Stimulated activated CD4-positive, alpha-beta T cell treated with anti-CD3 and anti-CD28 coated beads, Interleukin-2, amount 100 ng/mL, for 24 hours (primary cell): ENCODE results near the gene UBL3.

Source experiments
- DNase-seq, 2 donors: peaks; one replicate each; pipeline ENCODE4 v3.0.0-alpha.2; 2020

UBL3 gene

DNA sequence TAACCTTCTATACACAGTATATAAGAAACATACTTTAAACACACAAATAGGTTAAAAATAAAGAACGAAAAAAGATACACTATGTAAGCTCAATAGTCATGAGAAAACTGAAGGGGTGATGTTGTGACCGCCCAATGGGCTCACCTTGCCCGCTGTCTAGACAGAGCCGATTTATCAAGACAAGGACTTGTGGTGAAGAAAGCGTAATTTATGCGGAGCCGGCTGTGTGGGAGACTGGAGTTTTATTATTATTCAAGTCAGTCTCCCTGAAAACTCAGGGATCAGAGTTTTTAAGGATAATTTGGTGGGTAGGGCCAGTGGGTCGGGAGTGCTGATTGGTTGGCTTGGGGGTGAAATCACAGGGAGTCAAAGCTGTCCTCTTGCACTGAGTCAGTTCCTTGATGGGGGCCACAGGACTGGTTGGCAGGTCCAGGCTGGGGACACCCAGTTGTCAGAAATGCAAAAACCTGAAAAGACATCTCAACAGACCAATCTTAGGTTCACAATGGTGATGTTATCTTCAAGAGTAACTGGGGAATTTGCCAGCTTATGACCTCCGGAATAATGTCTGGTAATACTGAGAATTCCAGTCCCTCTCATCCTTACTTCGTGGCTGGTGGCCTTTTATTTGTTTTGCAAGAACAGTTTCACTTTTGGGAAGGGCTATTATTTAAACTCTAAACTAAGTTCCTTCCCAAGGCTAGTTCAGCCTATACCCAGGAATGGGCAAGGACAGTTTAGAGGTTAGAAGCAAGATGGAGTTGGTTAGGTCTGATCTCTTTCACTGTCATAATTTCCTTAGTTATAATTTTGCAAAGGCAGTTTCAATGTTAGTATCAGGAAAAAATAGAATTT is 96.6 kb downstream of the UBL3 start:
- no peak for DNase-seq

DNA sequence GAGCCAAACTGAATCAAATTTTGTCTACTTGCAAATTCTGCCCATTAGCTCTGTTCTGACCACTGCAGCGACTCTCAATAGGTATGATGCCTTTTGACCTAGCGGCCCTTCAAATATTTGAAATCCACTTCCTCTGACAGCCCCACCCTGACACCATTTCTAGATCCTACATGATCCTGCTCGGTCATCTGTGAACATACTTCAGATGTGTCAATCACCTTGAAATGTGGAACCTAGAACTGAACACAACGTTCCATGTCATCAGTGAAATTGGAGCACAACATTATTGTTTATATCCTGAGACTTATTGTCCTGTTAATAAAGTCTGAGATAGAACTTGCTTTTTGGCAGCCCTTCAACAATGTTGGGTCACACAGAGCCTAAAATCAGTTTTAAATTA is 98.2 kb downstream of the UBL3 start:
- DNase-seq = no peak

DNA sequence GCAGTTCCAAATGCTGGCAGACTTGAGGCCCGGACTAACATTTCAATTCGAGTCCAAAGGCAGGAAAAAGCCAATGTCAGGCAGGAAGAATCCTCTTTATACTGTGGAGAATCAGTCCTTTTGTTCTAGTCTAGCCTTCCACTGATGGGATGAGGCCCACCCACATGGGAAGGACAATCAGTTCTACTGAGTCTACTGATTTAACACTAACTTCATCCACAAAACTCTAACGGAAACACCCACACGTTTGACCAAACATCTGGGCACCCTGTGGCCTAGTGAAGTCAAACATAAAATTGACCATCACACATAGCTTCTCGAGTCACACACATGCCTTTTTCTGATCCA is 100.3 kb downstream of the UBL3 start:
- no peak for DNase-seq

DNA sequence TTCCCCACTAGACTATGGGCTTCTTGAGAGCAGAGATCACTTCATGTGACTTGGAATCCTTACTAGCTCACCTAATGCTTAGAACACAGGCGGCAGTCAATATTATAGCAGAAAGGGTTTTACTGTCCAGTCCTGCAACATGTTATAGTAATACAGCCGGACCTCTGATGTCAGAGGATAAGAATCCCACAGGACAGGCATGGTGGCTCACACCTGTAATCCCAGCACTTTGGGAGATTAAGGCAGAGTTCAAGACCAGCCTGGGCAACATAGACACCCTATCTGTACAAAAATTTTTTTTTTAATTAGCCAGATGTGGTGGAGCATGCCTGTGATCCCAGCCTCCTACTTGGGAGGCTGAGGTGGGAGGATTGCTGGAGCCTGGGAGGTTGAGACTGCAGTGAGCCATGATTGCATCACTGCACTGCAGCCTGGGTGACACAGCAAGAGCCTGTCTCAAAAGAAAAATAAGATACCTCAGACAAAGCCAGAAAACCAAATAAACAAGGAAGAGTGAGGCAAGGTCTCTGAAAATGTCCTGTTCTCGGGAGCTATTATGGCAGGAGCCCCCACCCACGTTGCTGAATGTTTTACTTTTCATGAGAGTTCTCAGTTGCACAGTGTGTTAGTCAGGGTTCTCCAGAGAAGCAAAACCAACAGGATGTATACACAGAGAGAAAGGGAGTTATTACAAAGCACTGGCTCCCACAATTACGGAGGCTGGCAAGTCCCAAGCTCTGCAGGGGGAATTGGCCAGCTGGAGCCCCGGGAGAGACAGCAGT is 100.8 kb downstream of the UBL3 start:
- no peak for DNase-seq

DNA sequence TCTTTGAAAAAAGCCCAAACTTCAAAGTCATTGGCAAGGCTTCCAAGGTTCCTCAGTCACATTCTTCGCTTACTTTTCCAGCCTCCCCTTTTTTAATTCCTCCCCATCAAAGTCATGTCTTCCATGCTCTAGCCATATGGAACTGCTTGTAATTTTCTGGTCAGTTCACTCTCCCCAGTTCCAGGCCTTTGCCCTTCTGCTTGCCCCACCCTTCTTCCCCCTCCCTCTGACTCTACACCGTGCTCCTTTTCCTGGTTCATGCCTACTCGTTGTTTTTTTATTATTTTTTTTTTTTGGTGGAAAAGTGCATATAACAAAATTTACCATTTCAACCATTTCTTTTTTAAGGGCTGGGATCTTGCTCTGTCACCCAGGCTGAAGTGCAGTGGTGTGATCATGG is 102.3 kb downstream of the UBL3 start:
- no peak for DNase-seq

DNA sequence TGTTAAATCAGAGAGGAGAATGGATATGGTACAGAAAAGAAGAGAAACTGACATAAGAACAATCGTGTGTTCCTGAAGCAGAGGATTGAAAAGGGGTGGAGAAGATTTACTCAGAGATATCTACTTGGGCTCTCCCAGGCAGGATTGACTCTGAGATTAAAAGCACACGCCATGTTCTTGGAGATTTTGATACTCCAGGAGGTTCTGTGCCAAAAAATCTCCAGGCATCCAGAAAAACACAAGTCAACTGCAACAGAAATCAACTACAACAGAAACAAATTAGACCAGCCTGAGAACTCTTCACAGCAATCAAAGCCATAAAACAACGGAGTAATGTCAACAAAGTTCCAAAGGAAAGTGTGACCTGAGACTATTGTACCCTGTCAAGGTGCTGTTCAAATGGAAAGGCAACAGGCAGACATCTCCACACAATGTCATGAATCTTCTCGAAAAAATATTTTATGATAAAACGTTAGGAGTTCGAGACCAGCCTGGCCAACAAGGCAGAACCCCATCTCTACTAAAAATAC is 104.2 kb downstream of the UBL3 start:
- no peak for DNase-seq

DNA sequence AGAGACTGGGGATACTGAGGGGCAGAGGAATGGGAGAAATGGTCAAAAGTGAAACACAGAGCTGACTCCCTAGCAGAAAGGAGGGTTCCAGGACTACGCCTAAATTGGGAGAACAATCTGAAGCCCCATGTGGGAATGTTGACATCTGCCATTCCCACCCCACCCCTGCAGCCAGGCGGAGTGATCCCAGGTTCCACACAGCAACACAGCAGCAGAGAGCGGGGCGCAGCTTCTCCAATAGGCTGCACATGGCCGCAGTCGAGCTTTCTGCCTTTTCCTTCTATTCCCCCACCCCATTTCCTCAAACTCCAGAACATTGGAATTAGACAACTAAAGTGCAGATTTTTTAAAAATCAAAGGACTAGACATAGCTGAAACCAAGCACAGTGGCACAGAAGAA is 104.7 kb downstream of the UBL3 start:
- no peak for DNase-seq

DNA sequence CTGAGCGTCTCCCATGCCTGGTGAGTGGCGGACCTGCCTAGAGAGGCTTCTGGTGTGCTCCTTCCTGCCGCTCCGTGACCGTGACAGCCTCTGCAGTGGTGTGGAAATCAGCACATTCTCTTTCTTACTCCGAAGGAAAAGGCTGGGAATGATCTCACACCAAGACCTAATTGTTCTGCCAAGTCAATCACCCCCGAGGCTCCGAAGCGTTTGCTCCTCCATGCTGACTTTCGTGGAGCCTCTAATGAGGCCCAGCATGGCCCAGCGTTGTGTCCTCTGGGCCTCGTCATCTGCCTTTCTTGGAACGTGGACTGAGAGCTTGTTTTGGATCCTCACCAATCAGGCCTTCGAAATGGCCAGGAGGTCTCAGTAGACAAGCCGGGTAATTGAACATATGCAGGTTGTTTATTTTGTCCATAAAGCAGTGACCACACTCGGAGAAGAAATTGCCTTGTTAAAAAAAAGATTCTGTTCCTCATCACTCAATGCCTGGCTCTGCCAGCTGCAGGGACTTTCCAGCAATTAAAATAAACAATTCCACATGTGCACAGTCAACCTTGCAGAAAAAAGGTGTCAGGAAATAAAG is 107.1 kb downstream of the UBL3 start:
- DNase-seq = no peak

DNA sequence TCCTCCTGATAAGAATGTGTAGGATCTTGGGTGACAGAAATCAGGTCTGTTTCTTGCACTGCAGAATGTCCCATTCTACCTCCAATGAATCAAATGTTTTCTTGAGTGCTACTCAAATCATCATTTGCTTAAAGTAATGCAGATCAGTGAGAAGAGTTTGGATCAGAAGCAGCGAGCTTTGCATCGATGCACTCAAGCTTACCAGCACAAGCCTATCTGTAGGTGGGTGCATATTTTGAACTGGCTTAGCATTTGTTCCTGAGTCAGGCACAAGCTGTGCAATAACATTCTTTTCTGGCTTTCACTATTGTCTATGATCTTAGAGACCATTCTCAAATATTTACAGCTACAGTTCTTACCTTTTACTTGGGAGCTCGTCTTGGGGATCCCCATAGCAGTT is 109.5 kb downstream of the UBL3 start:
- no peak for DNase-seq

DNA sequence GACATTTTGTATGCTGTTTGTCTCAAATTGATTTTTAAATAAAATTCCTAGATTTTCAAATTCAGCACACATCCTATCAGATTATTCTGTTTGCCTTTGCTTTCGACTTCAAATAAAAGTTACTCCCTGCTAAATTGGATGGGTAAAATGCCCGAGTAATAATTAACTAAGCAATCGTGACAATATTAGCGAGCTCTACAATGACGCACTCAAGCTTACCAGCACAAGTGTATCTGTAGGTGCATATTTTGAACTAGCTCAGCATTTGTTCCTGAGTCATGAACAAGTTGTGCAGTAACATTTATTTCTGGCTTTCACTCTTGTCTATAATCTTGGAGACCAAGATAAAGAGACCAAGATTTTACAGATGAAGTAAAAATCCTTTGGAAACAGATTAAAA is 113.4 kb downstream of the UBL3 start:
- no peak for DNase-seq

DNA sequence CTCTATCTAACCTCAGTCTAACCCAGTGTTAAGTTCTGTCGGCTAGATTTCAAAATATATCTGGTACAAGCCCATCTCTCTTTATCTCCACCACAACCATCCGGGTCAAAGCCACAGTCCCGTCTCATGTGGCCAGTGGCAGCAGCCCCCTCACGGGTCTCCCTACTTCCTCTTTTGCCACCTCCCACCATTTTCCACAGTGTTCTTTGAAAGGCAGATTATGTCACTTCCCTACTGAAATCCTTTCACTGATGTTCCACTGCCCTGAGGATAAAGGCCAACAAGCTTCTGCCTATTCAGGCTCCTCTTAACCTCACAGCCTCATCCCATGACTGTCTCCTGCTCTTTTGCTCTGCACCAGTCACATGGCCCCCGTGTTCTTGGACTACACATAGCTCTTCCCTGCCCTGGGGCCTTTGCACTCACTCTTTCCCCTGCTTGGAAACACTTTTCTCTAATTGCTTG is 117.2 kb downstream of the UBL3 start:
- DNase-seq = no peak

DNA sequence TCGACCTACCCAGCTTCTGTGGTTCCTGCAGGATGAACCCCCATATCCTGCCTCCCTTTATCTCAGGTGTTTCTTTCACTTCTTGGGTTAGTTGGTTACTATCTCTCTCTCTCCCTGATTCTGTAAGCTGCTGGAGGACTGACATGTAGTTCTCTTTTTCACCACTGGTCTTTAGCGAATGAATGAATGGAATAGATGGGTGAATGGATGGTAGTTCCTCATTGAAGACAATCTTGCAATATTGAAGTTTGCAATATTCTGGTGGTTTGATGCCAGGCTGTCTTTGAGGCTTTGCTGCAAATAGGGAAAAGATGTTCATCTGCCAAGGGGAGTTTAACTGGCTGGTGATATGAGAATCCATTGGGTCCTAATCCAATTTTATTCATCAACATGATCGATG is 120.2 kb downstream of the UBL3 start:
- no peak for DNase-seq

DNA sequence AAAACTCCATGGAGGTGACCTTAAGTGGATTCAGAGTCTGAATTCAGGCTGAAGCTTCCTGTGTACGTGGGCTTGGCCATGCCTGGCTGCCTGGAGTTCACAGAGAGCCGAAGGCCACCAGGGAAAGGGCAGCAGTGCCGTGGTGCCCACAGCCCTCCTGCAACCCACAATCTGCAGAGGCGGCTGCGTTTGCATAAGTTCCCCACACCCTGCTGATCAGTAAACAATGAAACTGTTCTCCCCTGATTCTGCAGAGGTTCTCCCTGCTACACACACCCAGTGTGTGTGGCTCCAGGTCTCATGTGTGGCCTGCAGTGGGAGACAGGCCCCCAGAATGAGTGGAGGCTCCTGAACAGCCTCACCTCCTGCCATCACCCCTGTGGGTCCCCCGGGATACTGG is 128.0 kb downstream of the UBL3 start:
- no peak for DNase-seq

DNA sequence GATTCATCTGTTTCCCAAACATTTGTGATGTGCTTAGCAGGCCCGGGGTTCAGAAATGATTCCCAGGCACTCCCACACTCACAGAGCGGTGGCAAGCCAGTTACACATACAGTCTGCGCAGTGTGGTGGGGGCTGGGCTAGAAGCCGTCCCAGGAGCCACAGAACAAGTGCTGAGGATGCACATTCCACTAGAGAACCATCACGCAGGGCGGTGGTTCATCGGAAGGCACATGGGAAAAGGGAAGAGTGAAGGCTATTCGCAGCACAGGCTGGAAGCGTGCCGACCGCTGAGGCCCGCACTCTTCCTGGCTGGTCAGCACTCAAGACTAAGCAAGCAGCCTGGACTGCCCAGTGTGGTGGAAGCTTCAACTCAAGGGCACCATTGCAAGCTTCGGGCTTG is 128.7 kb downstream of the UBL3 start:
- no peak for DNase-seq

DNA sequence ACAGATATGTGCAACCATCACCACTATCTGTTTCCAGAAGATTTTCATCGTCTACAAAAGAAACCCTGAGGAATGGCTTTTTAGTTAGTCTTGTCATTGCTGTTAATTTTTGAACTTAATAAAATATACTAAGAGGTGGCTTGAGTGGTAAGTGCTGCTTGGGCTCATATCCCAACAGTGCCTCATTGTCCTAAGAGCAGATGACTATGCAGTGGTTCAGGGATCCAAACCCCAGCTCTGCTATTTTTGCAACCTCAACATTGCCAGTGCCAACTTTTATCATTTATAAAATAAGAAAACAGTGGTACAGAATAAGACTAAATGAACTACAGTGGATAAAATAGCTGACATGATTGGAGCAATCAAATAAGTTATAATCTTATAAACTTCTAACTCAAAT is 131.7 kb downstream of the UBL3 start:
- no peak for DNase-seq

DNA sequence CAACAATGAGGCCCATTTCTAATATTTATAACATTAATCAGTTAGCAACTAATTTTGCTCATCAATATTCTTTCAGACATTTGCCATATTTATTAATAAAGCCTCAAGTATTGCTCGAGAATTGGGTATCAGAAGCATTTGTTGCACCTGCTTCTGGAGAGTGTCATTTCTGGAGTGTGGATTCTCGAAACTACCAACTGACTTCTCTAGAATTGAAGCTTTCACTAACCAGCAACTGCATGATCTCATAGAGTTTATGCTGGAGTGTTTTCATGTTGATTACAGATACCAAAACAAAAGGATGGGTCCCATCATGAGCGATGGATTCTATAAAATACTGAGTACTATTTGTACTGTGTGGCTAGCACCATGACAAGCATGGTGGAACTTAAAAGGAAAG is 133.9 kb downstream of the UBL3 start:
- no peak for DNase-seq
